Activated CD8-positive, alpha-beta memory T cell treated with anti-CD3 and anti-CD28 coated beads, Interleukin-2, amount 50 U/mL, for 24 hours (primary cell): ENCODE measurements around the gene STK16.
"Not testable (repeated sequence)": the region's sequence is repeated elsewhere in the genome, so short reads cannot be mapped to it uniquely, and the experiment has no call there.

ENCODE experiments used
- DNase-seq: peaks from one replicate; pipeline ENCODE4 v3.0.0-alpha.2; 2020; ENCODE audit errors: extremely low read depth

The STK16 gene

DNA sequence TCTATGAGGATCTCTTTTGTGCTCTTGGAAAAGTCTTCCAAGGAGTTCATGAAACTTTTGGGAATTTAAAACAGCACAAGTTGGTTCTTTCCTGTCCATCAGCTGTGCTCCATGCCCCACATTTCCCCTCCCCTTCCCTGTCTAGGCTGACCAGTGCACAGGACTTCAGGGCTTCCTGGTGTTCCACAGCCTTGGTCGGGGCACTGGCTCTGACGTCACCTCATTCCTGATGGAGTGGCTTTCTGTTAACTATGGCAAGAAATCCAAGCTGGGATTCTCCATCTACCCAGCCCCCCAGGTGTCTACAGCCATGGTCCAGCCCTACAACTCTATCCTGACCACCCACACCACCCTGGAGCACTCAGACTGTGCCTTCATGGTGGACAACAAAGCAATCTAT, 25.7 kb downstream of the STK16 start:
- no peak for DNase-seq

DNA sequence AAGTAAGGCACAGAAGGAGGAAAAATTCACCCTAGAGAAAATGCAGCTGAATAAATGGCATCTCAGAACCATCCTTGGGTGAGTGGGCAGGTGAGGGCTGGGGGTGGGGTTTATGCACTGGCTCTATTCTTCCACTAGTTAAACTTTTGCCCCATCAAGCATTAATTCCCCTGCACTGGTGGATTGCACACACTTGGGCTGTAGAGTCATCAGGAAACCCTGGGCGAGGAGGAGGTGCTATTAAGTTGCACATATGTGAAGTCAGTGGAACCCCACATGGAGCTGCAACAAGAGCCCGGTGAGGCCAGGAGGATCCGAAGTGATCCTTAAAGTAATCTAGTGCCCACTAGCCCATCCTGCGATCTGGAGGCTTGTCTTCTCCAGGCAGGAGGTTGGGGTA, 27.1 kb downstream of the STK16 start:
- DNase-seq: no peak

DNA sequence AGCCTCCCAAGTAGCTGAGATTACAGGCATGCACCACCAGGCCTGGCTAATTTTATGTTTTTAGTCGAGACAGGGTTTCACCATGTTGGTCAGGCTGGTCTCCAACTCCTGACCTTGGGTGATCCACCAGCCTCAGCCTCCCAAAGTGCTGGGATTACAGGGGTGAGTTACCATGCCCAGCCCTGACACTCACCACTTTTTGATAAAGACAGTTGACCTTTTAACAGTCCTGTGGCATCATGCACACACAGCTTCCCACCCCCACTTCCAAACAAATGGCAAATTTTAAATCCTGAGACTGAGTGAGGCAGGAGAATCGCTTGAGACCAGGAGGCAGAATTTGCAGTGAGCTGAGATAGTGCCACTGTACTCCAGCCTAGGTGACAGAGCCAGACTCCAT, 27.7 kb downstream of the STK16 start:
- no peak for DNase-seq

DNA sequence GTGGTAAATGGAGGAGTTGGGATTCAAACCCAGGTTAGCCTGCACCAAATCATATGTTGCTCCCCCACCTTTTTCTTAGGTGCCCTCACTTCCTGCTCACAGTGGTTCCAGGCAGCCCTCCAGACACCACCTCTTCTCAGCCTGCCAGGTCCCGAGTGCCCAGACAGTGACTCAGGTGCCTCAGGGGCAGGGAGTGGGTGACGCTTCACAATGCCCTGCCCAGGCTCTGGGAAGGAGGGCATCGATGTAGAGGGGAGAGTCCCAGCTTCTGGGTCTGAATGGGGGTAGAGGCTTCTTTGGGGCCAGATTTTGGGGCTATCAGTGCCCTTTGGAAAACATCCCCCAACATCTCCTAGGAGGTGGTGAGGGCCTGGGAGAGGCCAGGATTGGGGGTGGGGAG, 28.7 kb downstream of the STK16 start:
- no peak for DNase-seq

DNA sequence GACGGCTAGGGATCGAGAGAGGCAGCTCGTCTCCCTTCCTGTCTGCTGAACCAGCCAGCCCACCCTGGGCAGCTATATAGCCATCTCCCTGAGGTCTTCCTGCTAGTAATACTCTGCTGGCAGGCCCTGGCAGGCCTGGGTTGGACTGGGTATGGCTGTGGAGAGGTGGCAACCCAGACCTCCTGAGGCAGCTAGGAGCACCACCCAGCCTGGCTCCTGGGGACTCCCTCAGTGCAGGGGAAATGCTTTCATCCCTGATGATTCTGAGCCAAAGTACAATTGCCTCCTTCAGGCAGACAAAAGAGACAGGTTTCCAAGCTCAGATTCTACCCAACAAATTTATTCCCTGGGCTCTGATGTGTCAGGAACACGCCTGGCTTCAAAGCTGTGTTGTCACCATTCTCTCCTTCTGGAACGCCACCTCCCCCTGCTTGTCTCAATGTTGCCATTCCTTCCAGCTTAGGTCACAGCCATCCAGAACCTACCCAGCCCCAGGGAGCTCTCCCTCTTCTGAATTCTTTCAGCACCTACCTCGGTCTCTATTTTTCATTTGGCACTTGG, 29.2 kb downstream of the STK16 start:
- DNase-seq: no peak

DNA sequence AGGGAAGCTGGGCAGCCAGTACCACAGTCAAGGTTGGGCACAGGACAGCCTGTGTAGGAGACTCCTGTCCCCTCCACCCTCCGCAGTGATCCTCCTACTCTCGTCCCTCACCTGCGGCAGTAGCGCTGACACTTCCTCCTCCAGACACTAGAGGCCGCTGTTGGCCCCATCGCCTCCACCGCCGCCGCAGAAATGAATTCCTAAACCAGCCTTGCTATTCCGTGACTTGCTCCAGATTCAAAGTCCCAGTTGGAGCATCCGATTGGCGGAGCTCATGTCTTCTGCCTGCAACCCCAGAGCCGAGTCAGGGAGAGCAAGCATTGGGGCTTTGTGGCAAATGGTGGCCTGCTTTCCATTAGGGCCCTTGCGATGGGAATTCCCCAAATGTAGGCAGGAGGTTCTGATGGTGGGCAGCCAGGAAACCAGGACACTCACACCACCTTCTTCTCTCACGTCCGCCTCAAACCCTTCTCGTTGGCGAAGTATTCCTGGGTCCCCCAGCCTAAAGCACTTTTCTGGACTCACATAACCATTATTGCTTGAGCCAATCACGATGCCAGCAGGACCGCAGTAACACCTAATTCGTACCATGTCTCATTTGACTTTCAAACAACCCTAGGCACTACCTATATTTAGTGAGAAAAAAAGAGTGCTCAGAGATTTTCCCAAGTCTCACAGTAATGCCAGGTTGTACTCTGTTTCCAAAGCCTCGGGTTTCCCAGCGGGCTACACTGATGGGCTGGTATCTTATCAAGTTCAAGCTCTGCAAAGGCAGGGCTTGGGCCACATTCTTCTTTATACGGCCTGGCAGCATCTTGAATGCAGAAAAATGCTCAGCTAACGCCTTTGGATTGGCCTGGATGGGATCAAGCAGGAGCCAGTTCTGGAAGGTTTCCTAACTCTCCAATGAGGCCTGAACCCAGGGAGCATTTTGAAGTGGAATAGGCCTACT, 32.7 kb downstream of the STK16 start:
- DNase-seq: peak; percentile 53

DNA sequence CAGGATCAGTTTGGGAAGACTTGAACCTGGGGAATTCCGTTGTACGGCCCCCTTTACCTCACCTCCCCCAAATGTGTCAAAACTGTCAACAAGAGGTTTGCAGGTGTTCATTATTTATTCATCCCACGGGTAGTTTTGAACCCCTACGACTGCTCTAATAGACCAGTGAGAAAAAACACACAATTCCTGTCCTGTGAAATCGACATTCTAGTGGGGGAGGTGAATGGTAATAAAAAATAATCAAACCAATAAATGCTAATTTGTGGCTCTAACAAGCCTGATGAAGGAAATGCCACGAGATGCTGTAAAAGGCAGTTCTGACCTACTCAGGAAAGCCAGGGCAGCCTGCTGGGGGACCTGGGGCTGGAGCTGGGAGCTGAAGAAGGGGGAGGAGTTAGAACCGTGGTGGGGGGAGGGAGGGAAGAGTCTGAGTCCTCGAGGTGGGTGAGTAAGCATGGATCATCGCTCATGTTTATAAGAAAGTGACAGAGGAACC, 33.4 kb downstream of the STK16 start:
- DNase-seq: no peak

DNA sequence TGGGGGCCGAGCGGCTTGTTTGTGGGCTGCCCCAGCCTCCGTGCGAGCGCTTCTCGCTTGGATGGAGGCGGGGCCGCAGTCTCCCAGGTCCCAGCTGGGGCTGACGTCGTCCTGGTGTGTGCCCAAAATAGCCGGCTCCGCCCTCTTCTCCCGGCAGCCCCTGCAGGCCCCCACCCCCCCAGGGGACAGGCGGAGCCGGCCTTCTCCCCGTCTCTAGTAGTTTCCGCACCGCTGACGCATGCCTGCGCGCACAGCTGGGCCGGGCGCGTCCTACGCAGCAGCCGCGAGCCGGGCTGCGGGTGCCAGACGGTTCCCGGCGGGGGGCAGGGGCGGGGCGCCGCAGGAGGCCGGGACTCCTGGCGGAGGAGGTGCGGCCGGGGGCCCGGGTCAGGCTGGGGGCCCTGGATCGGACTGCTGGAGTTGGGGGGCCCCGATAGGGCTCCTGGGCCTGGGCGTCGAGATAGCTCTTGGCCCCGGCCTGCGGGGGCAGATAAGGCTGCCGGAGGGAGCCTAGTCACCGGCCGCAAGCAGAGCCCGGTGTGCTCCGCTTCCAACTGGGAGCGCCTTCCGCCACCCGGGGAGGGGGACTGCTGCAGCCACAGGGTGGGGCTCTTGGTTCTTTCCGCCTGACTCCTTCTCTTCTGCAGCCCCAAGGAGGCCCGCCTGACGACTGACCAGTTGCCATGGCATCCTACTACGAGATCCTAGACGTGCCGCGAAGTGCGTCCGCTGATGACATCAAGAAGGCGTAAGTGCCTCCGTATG, 34.1 kb downstream of the STK16 start, which contains the start of gene DNAJB2:
TSS of gene DNAJB2 (plus strand) at position 216 of the 765 bp plus-strand sequence. CDS start at position 684, 468 bp downstream.
- DNase-seq: peak; percentile 98

DNA sequence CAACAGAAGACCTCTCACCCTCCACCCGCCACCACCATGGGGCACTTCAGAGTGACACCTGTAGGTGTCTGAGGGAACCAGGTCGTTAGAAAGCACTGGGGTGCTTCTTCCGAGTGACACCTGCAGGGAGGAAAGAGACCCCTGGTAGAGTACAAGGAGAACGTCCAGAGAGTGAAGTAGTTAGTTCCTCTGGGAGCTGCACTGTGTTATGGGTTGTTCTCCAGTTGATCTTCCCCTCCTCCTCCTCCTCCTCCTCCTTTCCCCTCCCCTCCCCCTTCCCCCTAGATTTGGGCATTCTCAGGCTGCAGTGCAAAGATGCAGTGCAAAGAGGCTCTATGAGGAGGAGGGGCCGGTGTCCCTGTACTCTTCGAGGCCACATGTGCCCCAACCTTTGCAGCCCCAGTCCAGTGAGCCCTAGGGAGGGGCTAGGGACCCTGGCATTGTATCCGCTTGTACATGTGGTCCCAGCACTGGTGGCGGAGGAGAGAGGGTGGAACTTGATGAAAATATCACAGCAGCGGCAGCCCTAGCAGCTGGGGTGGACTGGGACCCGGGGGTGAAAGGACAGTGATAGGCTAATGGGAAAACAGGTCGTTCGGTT, 34.7 kb downstream of the STK16 start:
- DNase-seq: no peak

DNA sequence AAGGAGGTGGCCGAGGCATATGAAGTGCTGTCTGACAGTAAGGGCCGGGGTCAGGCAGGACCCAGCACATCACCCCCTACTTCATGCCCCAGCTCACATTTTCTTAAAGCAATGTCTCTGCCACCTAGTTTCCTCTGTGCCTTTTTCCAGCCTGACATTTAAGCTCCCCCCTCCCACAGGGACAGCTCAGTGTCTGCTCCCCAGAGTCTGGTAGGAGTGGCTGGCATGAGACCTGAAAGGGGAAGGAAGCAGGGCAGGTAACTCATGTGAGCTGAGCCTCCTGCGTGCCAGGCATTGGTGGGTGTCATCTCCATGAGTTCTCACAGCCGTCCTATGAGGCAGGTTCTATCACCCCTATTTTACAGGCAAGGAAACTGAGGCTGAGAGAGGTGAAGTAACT, 35.4 kb downstream of the STK16 start:
- DNase-seq: no peak

DNA sequence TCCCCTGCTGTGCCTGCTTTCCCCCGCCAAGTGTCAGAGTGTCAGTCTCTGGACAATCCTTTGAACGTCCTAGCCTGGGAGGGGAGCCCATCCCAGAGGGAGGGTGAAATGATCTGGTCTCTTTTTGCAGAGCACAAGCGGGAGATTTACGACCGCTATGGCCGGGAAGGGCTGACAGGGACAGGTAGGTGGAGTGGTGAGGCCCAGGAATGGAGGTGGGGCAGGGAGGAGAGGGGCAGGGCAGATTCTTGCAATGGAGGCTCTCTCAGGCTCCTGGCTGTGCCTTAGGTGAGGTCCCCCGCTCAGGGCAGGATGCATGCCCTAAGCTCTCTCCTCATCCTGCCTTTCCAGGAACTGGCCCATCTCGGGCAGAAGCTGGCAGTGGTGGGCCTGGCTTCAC, 36.3 kb downstream of the STK16 start:
- no peak for DNase-seq

DNA sequence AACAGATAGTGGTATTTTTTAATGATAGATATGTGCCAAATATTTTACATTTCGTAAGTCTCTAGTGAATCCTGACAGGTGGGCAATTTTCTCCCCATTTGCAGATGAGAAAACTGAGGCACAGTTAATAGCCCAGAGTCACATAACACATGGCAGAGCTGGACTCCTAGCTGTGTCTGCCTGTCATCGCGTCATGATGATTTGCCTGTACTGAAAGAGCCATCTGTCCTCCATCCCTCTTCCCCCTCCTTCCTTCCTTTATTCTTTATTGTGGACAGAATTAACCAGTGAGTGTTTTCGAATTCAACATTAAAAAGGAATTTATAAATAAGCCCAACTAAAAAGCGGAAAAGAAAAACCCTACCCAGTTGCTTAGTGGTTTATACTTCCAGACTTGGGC, 37.1 kb downstream of the STK16 start:
- DNase-seq: no peak

DNA sequence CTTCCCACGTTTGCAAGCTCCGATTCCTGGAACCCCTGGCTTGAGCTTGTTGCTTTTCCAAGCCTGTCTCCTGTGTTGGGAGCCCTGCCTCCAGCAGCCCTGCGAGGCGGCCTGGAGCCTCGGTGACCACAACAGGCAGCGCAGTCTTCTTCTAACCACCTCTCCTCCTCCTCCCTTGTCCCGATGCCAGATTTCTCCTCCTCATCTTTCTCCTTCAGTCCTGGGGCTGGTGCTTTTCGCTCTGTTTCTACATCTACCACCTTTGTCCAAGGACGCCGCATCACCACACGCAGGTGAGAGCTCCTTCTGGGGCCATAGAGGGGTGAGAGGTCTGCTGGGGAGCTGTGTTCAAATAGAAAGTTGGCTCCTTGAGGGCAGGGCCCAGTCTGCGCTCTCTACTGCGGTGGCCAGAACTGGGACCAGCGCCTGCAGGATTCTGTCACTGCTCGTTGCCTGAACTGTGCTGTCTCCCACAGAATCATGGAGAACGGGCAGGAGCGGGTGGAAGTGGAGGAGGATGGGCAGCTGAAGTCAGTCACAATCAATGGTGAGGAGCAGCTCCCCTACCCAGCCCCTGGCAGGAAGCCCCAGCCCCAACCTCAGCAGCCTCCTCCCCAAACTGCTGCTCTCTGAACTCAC, 37.8 kb downstream of the STK16 start:
- DNase-seq: no peak

DNA sequence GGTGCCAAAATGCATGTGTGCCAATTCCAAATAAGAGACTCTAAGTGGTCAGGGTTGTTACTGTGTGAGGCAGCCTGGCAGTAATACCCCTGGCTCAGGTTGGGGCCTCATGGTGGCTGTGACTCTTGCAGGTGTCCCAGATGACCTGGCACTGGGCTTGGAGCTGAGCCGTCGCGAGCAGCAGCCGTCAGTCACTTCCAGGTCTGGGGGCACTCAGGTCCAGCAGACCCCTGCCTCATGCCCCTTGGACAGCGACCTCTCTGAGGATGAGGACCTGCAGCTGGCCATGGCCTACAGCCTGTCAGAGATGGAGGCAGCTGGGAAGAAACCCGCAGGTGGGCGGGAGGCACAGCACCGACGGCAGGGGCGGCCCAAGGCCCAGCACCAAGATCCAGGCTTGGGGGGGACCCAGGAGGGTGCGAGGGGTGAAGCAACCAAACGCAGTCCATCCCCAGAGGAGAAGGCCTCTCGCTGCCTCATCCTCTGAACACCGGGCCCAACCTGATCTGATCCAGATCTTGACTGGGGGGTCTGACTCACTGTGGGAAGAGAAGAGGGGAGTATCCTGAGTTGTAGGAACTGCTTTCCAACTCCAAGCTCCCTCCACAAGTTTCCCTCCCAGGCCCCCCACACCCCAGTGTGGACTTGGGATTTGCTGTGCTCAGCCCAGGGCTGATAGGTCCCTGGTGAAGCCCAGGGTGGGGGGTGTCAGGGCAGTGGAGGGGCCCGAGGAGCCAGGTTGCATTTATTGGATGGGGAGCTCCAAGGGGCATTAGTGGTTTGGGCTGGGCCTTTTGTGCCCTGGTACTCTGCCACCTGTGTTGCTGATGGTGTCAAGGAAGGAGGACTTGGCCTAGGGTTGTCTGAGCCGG, 39.5 kb downstream of the STK16 start:
- DNase-seq: no peak

DNA sequence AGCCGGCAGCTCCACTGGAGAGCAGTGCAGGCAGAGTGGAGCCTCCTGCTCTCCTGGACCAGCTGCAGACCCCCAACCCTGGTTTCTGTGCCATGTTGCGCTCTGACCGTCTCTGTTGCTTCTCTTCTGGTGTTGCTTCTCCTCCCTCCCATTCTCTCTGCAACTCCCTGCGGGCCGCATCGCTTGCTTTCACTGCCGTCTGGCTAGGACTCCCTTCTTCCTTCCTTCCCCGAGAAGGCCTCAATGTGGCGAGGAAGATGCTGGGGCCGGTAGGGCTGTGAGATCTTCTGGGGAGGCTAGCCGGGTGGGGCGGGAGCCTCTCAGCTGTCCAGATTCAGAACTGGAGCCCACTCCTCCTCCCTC, 40.1 kb downstream of the STK16 start:
- no peak for DNase-seq

DNA sequence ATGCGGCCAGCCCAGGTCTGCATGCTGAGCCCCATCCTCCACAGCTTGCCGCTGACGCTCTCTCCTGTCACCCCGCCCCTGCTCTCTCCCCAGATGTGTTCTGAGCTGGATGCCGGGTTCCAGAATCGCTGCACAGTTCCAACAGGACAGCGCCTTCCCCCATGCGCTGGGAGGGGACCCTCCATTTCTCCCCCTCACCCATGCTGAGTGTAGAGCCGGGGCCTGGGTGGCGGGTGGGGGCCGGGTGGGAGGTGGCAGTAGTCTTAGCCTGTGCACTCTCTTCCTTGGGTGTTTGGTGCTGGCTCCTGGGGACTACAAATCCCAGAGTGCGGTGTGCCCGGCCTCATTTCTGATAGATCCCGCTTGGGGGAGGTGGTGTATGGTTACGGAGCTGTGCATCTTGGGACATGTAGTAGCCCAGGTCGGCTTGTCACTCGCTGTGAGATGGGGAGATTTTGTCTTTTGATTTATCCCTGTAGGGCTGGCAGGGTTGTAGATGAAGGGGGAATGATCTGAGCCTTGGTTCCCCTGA, 40.7 kb downstream of the STK16 start:
- DNase-seq: no peak

DNA sequence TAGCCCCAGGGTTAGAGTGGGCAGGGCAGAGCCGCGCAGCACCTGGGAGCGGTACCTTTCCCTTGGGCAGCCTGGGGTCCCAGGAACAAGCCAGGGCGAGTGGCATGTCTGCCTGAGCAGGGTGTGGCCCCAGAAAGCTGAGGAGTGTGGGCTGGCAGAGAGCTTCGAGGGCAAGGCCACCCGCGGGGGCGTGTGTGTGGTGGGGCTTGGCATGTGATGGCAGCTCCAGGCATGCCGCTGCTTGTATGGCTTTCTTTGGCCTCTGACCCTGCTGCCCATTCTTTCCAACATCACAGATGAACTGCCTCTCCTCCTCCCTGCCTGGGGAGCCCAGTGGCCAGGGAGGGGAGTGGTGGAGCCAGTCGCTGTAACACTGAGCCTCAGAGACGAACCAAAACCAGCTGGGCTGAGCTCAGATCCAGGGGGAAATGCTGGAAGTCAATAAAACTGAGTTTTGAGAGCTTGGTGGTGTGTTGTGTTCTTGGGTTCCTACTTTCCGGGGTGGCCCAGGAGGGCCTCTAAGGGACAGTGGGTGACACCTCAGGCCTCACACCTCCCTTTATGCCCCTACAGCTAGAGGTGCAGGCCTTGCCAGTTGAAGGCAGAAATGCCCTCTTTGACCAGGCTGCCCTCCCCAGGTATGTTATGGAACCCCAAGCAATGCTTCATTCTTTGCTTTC, 41.3 kb downstream of the STK16 start:
- DNase-seq: no peak

DNA sequence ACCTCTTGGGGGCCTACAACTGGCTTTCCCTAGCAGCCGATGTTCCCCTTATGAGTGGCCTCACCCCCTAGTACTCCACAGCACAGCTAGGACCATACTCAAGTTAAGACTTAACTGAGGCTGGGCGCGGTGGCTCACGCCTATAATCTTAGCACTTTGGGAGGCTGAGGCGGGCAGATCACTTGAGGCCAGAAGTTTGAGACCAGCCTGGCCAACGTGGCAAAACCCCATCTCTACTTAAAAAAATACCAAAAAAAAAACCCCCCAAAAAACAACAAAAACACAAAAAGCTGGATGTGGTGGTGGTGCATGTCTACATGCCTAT, 41.8 kb downstream of the STK16 start:
- not testable (repeated sequence) for DNase-seq

DNA sequence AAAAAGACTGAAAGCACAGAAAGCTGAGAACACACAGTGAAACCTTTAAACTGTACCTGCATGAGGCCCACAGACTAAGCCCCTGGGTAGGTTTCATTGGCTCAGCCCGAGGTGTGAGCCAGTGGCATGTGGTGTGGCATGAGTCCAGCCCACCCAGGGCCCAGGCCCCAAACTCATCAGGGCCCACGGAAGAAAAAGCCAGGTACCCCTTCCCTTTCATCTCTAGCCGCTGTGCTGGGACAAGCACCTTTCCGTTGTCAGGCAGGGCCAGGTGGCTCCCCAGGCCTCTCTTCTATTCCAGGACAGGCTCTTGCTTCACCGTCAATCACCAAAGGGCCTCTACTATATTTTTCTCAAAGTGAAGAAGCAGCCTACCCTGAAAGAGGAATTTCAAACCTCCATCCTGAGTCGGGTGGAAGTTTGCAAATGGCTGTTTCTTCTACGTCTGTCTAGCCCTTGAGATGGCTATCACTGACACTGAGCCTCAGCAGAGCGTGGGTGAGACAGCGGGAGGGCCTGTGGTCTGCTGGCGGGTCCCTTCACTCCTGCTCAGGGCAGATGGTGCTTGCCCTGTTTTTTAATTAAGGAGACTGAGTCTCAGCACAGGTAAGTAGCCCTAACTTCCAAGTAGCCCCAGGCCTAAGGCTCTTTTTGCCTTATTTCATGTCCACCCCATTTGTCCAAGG, 42.4 kb downstream of the STK16 start:
- DNase-seq: no peak
